B cell (primary cell): ENCODE data around the gene COL17A1. TPM values are rescaled to one million over a fixed set of nuclear protein-coding genes. Genes with fewer than 3 reads are reported as not detected.

Experiments
- ATAC-seq: fragments of 200-7000 bp; cut with Tn5 transposase; one replicate; pipeline ENCODE4 v1.10.0; 2021; ENCODE audit warnings: low read depth, mild to moderate bottlenecking, moderate number of reproducible peaks, moderate library complexity
- CTCF ChIA-PET: fragments of 350-600 bp; sonication (Branson Sonifier 250); formaldehyde crosslinking; loops from one replicate; lab custom pipeline; 2021; ENCODE audit warnings: antibody characterized with exemption, inconsistent platforms; lab: Charles Lee
- POLR2A ChIA-PET: fragments of 350-600 bp; sonication (Branson Sonifier 250); formaldehyde crosslinking; loops from one replicate; lab custom pipeline; 2021; ENCODE audit warnings: antibody characterized with exemption; lab: Charles Lee
- DNase-seq: peaks from one replicate; pipeline ENCODE4 v3.0.0; 2013
- H2AFZ ChIP-seq: 2 replicates; pipeline ENCODE4 v1.6.1; 2012; ENCODE audit warnings: mild to moderate bottlenecking, low read depth, low read length; ENCODE audit not compliant: insufficient read depth, poor library complexity, severe bottlenecking
- H3K27ac ChIP-seq, 2 donors: 1 replicate in 1 of 2; 2 replicates in 1 of 2; pipeline ENCODE4 v1.5.1; 2012 to 2013; ENCODE audit warnings: low read length in 2 of 2, mild to moderate bottlenecking in 2 of 2, moderate library complexity in 1 of 2
- H3K27me3 ChIP-seq, 4 experiments: fragments of 200-600 bp in 1 of 4; sonication (generic) in 1 of 4; replicated peaks in 1 of 4; 1 replicate in 2 of 4; 2 replicates in 2 of 4; pipeline versions ENCODE4 v1.6.1 to v1.7.0; 2013 to 2016; ENCODE audit warnings: low read length in 3 of 4, mild to moderate bottlenecking in 2 of 4, mixed read lengths in 1 of 4, moderate library complexity in 1 of 4; ENCODE audit not compliant: insufficient read depth in 4 of 4, control insufficient read depth in 3 of 4; ENCODE audit errors: control extremely low read depth in 1 of 4
- H3K36me3 ChIP-seq, 2 experiments: replicated peaks in 1 of 2; 1 replicate in 1 of 2; 2 replicates in 1 of 2; pipeline versions ENCODE4 v1.6.1 to v1.7.1; 2013; ENCODE audit warnings: low read length in 1 of 2; ENCODE audit not compliant: insufficient read depth in 2 of 2, control insufficient read depth in 1 of 2; ENCODE audit errors: control extremely low read depth in 1 of 2, extremely low read depth in 1 of 2
- H3K4me1 ChIP-seq, 2 donors: fragments of 200-600 bp in 1 of 2; sonication (generic) in 1 of 2; 1 replicate in 1 of 2; 2 replicates in 1 of 2; pipeline versions ENCODE4 v1.5.1 to v1.6.1; 2013 to 2017; ENCODE audit warnings: low read length in 2 of 2; ENCODE audit not compliant: control insufficient read depth in 2 of 2, insufficient read depth in 2 of 2
- H3K4me2 ChIP-seq: replicated peaks from 2 replicates; pipeline ENCODE3; 2012; ENCODE audit warnings: mild to moderate bottlenecking, low read depth, low read length; ENCODE audit not compliant: poor library complexity, severe bottlenecking
- H3K4me3 ChIP-seq, 5 experiments: fragments of 200-600 bp in 1 of 5; sonication (generic) in 1 of 5; 1 replicate in 3 of 5; 2 replicates in 2 of 5; pipeline versions ENCODE4 v1.5.1 to v1.7.0; 2011 to 2016; ENCODE audit warnings: low read length in 4 of 5, mild to moderate bottlenecking in 4 of 5, low read depth in 2 of 5, control low read depth in 1 of 5, moderate library complexity in 1 of 5; ENCODE audit not compliant: insufficient read depth in 1 of 5; ENCODE audit errors: control extremely low read depth in 1 of 5, extremely low read depth in 1 of 5
- H3K79me2 ChIP-seq: fragments of 200-600 bp; sonication (generic); one replicate; pipeline ENCODE4 v1.6.0; 2016; ENCODE audit warnings: low read length; ENCODE audit not compliant: control insufficient read depth, insufficient read depth
- H3K9ac ChIP-seq: fragments of 200-600 bp; sonication (generic); 2 replicates; pipeline ENCODE4 v1.6.1; 2017; ENCODE audit warnings: mild to moderate bottlenecking, low read length, moderate library complexity
- H3K9me3 ChIP-seq, 3 donors: one replicate each; pipeline versions ENCODE4 v1.6.1 to v1.7.1; 2013; ENCODE audit warnings: low read length in 2 of 3; ENCODE audit not compliant: control insufficient read depth in 2 of 3, insufficient read depth in 1 of 3; ENCODE audit errors: control extremely low read depth in 1 of 3
- H4K20me1 ChIP-seq: 2 replicates; pipeline ENCODE4 v1.6.0; 2012; ENCODE audit warnings: mild to moderate bottlenecking, low read length; ENCODE audit not compliant: insufficient read depth, control insufficient read depth, poor library complexity, severe bottlenecking
- H3K27ac Mint-ChIP-seq: one replicate; pipeline ENCODE4 v1.8.0; 2021; ENCODE audit warnings: mixed read lengths
- H3K27me3 Mint-ChIP-seq: one replicate; pipeline ENCODE4 v1.8.0; 2021; ENCODE audit warnings: mixed read lengths
- H3K4me1 Mint-ChIP-seq: one replicate; pipeline ENCODE4 v1.8.0; 2021; ENCODE audit warnings: mixed read lengths
- H3K4me3 Mint-ChIP-seq: one replicate; pipeline ENCODE4 v1.8.0; 2021; ENCODE audit warnings: mixed read lengths
- H3K9me3 Mint-ChIP-seq: one replicate; pipeline ENCODE4 v1.8.0; 2022; ENCODE audit warnings: mixed read lengths; ENCODE audit not compliant: insufficient read depth
- EZH2 ChIP-seq: IDR thresholded peaks from 2 replicates; pipeline ENCODE4 v1.6.1; 2012; ENCODE audit warnings: borderline replicate concordance, low read depth, mild to moderate bottlenecking, moderate library complexity, low read length; ENCODE audit not compliant: insufficient read depth, poor library complexity, severe bottlenecking
- WGBS: methylation state at CpG from one replicate; pipeline ENCODE4 v1.1.5; 2013; ENCODE audit warnings: missing lambda C conversion rate; ENCODE audit not compliant: insufficient coverage; 5-methylcytosine and 5-hydroxymethylcytosine counted together
- intact Hi-C: fragments of 100-400 bp; cut with micrococcal nuclease; formaldehyde crosslinking; loops from one replicate; pipeline ENCODE4 v1.10.0; 2022
- polyA plus RNA-seq: library from polyadenylated mRNA; depleted of rRNA; stranded (reverse); fragments of >200 nt; gene quantifications from 2 replicates; pipeline ENCODE4 v1.2.3, GENCODE V29; 2012
- total RNA-seq, 2 donors: library from RNA; stranded (reverse); fragments of 120-200 nt in 1 of 2; gene quantifications; 1 replicate in 1 of 2; 2 replicates in 1 of 2; pipeline versions ENCODE4 v1.2.3 to v1.2.4, GENCODE V29; 2013 to 2022
- TF ChIP-seq, protein P1 (sequence below): fragments of 200-600 bp; IDR thresholded peaks from one replicate; pipeline ENCODE4 v1.8.0; 2022; ENCODE audit warnings: antibody characterized with exemption, mild to moderate bottlenecking

COL17A1 gene
- total and polyA plus RNA-seq, 2 donors (not counting 1 experiment from before 2014, with no cell fraction given), result not detected

DNA sequence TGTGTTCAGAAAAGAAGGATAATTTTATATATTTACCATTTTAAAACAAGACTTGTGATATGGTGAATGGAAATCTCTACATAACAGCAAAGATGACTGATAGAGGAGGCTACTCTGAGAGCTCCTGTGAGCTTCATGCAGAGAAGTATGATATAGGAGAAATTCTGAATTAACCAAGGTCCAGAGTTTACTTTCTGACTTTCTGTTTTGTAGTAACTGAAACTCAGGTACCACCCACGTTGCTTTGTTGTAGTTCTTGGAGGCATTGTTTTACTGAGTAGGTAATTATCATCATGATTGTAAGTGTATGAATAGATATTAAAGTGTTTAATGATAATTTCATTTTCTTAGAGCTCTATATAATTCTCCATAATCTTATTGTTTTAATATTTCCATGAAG lies 18.3 kb upstream of the COL17A1 start:
- Histone ChIP-seq H3K79me2 (no peaks in the 10 kb centered on the region), H3K4me1 (no peaks in the 10 kb centered on the region), H3K9ac (no peak overlapping the region), H3K9me3 (no peaks in the 10 kb centered on the region), H3K4me2 (no peak overlapping the region), H3K27ac (no peak overlapping the region), H4K20me1 (no peaks in the 10 kb centered on the region), H2AFZ (no peak overlapping the region), H3K4me3 (no peak overlapping the region), H3K27me3 (peaks cover 0 to 3% (median 0%) of the 10 kb centered on the region in 4 experiments), H3K36me3 (no peaks in the 10 kb centered on the region)
- CTCF ChIA-PET, result interaction anchor here (0.7 kb wide), 1 partner anchor 188 kb away, joined by 3 read pairs; no protein-coding TSS in a partner anchor
- Mint-ChIP-seq H3K4me3 (no peak overlapping the region), H3K9me3 (no peaks in the 10 kb centered on the region), H3K4me1 (no peaks in the 10 kb centered on the region), H3K27ac (no peak overlapping the region), H3K27me3 (no peaks in the 10 kb centered on the region)
- no CpG with 5 or more reads among the region's 1 CpG for WGBS
- intact Hi-C loops, result no loop called here
- TF ChIP-seq, protein P1, sequence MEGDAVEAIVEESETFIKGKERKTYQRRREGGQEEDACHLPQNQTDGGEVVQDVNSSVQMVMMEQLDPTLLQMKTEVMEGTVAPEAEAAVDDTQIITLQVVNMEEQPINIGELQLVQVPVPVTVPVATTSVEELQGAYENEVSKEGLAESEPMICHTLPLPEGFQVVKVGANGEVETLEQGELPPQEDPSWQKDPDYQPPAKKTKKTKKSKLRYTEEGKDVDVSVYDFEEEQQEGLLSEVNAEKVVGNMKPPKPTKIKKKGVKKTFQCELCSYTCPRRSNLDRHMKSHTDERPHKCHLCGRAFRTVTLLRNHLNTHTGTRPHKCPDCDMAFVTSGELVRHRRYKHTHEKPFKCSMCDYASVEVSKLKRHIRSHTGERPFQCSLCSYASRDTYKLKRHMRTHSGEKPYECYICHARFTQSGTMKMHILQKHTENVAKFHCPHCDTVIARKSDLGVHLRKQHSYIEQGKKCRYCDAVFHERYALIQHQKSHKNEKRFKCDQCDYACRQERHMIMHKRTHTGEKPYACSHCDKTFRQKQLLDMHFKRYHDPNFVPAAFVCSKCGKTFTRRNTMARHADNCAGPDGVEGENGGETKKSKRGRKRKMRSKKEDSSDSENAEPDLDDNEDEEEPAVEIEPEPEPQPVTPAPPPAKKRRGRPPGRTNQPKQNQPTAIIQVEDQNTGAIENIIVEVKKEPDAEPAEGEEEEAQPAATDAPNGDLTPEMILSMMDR, result no peak
- TF ChIP-seq EZH2, result no peak
- no peak for DNase-seq
- POLR2A ChIA-PET, result no interaction called here
- no peak for ATAC-seq

DNA sequence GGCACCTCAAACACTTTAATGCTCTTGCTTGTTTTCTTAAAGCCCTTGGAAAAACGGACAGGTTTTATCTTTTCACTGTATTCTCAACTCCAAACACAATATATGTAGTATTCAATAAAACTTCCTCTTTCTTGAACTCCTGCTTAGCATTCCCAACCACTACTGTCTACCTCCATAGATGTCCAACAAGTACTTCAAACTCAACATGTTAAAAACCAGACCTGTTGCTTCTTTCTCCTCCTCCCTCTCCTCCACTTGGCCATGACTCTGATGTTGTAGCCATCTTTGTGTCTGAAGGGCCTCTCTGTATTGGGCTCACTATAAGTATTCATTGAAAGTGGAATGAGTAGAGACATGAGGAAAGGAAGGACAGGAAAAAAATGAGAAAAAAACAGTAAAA lies 16.2 kb upstream of the COL17A1 start:
- H3K9ac ChIP-seq, result no peak overlapping the region
- ATAC-seq (no peak), DNase-seq (no peak)
- CTCF ChIA-PET, result interaction anchor here (0.6 kb wide), 1 partner anchor 611 kb away, joined by 3 read pairs; no protein-coding TSS in a partner anchor
- no peaks in the 10 kb centered on the region for H3K36me3 ChIP-seq
- intact Hi-C loops, result no loop called here
- WGBS, result 71% methylated on average over 1 of the region's 1 CpG
- H3K4me2 ChIP-seq, result no peak overlapping the region
- H3K4me3 ChIP-seq, result no peak overlapping the region
- Mint-ChIP-seq H3K27me3 (no peaks in the 10 kb centered on the region), H3K27ac (no peak overlapping the region), H3K9me3 (no peaks in the 10 kb centered on the region), H3K4me1 (no peaks in the 10 kb centered on the region), H3K4me3 (no peak overlapping the region)
- no peaks in the 10 kb centered on the region for H3K4me1 ChIP-seq
- H3K27ac ChIP-seq, result no peak overlapping the region
- H3K9me3 ChIP-seq, result no peaks in the 10 kb centered on the region
- H4K20me1 ChIP-seq, result no peaks in the 10 kb centered on the region
- POLR2A ChIA-PET, result no interaction called here
- H3K27me3 ChIP-seq, result peaks cover 0 to 3% (median 0%) of the 10 kb centered on the region in 4 experiments
- no peaks in the 10 kb centered on the region for H3K79me2 ChIP-seq
- no peak overlapping the region for H2AFZ ChIP-seq
- TF ChIP-seq EZH2, result no peak
- TF ChIP-seq, protein P1, result no peak
